Activated CD8-positive, alpha-beta memory T cell treated with anti-CD3 and anti-CD28 coated beads for 1 hour (primary cell): ENCODE data around the gene CTNNA1.

Experiments
- DNase-seq, 2 donors: peaks; one replicate each; pipeline ENCODE4 v3.0.0-alpha.2; 2020; ENCODE audit warnings: low read depth in 1 of 2; ENCODE audit errors: extremely low read depth in 1 of 2

Gene CTNNA1

DNA sequence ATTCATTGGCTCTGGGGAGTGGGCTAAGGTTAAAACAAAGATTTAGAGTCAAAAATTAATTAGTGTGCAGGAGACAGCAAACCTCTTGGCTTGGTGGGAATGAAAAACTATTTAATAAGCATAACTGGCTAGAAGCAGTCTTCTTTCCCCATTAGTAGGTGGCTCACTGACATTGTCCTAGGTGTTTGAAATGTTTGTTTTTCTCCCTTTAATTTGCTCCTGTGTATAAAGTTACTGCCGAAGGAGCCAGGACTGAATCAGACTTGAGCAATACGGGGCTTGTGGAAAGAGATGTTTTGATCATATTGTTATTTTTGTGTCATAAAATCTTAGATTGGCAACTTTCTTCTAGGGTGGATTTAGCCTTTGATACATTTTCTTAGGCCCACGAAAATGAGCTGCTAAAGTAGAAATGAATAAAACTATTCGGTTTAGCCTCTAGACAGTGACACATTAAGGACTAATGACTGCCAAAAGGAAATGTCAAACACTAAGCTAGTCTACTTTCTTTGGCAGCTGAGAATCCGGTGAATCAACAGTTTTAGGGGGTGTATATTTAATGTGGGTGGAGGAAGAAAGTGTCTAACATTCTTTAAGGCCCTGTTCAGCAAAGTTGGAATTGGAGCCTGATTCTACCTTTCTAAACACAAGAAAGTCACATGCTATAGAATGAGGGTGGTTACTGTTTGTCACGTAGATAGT, 91.7 kb downstream of the CTNNA1 start:
- DNase-seq = no peak

DNA sequence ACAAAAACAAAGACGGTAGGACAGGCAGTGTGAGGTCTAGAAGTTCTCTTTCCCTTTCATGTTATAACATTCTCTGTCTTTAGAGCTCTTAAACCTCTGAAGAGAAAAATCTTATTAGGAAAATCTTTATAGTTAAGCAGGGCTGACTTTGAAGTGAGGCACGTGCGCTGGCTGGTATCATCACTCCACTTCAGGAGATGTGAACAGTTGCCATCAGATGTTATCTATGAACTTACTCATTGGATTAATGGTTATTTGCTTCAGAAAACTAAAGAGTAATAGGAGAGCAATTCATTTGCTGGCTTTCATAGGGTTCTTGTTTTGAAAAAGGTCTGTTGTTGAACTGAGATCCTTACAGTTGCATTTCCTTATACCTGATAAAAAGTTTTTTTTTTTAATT, 96.2 kb downstream of the CTNNA1 start:
- no peak for DNase-seq

DNA sequence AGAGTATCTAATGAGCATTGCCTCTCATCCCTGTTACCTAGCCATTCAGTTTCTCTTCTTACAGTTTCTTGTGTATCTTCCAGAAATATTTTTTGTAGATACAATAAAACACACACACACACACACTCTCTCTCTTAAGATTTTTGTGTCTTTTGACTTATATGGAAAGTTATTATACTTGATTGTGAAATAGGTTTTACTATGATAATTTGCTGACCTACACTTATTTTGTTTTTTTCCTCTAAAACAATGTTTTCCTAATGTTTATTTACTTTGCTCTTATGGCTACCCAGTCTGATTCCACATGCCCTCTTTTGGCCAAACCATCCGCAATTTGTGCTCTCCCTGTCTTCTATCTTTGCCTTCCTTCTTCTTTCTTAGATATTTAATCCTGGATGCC, 96.7 kb downstream of the CTNNA1 start:
- no peak for DNase-seq

DNA sequence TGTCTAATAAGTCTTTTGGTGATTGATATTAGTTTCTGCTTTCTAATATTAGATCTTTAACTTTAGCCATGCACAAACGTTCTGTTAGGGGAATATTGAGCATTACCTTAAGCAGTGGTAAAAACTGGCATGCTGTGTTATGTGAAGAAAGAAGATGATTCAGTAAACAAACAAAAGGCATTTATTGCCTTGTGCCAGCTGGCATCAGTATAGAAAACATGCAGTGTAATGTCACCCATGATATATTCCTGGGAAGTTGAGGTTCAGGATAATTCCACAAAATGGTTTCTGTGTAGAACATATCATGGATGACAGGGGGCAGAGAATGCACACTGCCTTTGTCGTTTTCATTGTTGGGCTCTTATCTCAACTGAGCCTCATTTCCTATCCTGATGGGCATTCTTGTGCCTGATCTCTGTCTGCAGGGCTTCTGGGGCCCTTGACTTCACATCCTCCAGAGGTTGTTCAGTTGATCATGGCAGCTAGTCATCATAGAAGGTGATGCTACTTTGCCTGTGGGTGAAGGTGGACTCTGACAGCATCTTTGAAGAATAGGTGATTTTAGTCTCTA, 97.7 kb downstream of the CTNNA1 start:
- no peak for DNase-seq

DNA sequence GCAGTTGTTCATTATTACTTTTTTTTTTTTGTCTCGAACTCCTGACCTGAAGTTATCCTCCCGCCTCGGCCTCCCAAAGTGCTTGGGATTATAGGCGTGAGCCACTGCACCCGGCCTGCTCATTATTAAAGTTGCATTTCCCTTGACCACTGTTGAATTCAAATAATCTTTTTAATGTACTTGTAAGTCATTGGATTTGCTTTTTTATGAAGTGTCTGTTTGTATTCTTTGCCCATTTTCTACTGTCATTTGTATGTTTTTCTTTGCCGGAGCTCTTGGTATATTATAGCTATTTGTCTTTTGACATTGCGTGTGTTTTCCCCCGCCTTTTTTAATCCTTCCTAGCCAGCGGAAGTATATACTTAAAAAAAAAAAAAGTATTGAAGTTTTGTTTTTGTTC, 99.9 kb downstream of the CTNNA1 start:
- no peak for DNase-seq

DNA sequence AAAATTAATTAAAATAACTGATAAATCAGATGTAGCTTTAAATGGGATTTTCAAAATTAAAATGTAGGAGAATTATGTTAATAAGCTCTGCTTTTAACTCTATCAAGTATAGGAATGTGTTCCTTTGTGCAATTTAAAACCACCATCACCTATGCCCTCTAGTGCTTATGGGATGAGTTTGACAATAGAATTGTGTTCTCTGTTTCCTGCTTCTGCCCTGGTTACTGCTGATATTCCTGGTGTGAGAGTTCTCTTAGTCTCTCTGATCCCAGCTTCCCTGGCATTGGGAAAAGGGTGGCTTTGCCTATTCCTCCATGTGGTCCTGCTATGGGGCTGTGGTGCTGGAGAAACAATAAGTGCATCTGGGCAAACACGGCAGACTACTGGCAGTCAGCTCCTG, 113.8 kb downstream of the CTNNA1 start:
- no peak for DNase-seq

DNA sequence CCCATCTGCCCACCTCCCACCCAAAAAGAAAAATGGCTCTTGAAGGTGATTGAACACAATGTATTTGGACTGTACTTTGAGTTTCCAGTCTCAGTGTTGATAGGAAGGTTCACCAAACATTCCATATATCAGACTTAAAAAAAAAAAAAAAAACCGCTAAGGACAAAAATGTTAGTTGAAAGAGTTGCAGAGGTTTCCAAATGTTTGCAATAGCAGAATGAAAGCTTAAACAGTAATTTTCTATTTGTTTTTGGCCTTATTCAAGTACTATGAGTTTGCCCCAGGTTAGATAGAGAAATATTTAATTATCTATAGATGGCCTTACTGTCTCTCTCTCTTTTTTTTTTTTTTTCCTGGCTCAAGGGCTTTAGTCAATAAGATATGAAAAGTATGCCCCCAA, 115.8 kb downstream of the CTNNA1 start:
- DNase-seq = no peak

DNA sequence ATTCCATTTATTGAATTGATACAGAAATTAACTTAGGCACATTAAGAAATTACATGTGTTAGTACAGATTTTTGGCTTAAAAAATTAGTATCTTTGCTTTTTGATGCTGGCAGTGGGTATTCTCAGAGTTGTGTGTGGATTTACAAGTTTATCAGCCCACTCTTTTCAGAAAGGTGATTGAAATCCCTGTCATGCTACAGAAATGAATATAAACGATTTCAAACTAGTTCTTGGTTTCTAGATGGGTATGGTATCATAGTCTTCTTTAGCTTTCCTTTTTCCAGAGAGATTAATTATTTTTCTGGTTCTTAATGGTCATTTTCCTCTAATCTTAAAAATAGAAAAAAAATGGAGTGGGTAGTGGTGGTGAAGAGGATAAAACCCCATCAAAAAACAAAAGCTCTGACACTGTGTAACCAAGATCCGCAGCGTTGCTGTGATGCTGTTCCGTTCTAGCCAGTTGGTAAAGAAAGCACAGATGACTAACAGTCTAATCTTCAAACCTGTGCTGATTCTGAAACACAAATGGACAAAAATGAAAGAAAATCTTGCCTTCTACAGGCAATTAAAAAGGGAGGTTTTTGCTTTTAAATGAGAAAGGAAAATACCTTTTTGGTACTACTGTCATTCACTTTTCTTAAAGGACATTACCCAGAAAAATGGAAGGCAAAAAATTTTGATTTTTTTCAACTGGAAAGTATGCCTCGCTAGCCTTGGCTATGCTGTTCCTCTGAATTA, 116.7 kb downstream of the CTNNA1 start:
- no peak for DNase-seq

DNA sequence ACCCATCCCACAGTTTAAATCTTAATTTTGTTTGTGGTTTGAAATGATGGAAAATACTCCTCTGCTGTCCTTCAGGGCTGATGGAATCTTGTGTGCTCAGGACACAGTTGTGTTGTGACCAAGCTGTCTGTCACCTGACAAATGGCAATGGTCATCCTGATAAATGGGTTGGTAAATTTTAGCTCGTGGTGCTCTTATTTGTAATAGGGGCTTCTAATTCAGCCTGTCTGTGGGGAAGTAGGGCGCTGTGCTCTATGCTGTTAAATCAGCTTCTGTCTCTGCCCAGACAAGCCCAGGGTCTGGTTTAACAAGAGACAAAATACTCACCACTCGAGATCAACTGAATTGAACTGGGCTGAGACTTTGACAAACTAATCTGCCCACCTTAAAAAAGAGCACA, 117.4 kb downstream of the CTNNA1 start:
- no peak for DNase-seq

DNA sequence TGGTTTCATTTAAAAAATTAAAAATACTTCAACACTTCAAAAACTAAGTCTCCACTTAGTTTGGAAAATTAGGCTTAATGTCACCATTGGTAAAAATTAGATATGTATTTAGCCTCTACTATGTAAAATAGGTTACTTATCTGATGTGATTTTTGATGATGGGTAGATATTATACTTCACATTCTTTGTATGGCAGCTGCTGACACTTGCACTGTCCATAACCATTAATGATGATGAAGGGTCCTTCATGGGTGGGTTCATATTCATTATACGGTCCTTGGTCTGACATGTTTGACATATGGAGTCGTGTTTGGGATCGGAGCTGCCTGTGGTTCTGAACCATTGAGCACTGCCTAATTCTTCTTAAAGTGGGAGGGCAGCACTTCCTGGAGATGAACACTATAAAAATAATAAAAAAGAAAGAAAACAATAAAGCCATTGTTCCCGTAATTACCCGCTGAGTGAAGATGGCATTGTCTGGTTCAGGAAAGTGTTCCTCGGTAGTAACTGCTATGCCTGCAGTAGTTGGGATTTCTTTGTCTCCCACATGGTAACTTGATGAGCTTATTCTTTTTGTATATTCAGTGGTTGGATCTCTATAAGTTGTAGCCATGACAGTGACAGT, 119.7 kb downstream of the CTNNA1 start:
- no peak for DNase-seq

DNA sequence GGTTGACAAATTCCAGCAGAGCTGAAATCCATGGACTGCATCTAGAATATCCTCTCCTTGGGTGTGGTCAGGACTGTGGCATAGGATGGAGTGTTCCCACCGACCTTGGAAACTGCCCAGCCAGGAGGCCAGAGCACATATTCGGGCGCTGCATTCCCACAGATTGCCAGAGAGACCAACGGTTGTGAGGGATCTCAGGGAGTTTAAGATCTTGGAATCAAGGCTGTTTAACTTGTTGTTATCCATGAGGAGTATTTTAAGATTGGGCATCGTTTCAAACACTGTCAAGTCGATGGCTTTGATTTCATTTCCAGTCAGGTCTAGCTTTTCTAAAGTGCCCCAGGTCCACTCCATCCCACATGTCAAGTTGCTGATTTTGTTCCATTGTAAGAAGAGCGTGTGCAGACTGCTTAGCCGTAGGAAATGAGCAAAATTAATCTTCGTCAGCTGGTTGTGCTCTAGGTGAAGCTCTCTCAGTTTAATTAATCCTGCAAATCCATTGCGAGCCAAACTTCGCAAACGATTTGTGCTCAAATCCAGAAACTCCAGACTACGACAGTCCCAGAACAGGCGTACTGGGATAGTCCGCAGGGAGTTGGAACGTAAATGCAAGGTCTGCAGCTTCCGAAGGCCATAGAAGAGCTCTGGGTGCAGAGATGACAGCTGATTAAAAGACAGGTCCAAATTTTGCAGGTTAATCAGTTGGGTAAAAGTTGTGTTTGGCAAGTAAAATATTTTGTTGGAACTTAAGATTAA, 120.4 kb downstream of the CTNNA1 start:
- DNase-seq = no peak

DNA sequence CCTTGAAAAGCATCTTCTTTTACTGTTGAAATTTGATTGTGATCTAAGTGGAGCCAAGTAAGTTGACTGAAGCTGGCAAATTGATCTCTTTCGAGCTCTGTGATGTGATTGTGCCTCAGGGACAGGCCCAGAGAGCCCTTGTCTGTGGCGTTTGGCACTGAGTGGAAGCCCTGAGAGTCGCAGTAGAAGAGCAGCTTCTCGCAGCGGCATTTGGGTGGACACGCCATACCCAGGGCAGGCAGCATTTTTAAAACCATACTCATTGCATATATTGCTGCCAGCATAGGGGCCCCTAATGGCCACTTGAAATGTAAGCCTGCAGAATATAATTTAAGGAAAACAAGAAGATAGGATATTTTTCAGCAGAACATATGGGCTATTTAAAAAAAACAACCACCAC, 121.0 kb downstream of the CTNNA1 start:
- DNase-seq = no peak

DNA sequence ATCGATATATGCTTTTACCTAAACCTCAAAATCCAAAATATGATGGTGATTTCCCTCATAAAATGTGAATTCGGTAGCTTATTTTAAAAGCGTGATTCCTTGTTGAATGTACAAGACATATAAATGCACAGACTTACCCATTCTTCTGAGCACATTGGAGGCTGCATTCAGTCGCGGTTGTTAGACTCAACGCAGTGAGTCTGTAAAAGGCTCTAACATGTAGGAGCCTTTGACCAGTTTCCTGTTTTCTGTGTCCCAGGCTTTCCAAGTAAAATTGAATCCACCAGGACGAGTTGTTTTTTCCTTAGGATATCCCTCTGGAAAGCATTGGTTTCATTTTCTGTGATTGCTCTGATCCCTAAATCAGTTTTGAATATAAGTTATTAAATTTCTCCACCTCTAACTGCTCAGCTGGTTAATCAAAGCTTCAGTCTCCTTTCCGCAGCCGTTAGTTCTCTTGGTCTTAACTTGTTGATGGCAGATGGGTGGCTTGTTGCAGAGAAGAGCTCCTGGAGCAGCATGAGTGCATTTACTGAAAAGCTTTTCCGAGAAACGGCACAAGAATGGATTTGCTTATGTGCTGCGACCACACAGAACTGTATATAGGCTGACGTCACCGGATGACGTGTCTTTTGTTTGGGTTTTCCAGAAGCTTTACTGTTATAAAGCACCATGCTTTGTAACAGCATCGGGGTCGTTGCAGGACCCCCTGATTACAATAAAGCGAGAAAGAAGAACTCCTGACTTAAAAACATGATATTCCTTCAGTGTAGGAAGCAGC, 121.7 kb downstream of the CTNNA1 start, which contains the start of gene LRRTM2:
Gene LRRTM2 (minus strand): TSS at position 565 of the 781 bp plus-strand sequence. CDS start 424 bp downstream, at position 141.
- DNase-seq = no peak

DNA sequence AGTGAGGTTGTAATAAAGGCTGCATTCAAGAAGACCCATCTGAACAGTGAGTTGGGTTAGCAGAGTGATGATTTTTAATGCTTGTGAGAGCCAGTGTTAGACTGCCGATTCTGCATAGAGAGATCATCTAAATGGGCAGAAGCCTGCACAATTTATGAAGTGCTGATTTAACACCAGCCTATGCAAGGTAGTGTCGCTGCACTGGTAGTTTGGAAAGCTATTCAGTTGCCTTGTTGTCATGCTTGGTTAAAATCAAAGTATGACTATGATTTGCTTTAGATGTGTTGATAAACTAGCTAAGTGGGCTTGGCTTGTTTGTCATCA, 122.3 kb downstream of the CTNNA1 start:
- no peak for DNase-seq

DNA sequence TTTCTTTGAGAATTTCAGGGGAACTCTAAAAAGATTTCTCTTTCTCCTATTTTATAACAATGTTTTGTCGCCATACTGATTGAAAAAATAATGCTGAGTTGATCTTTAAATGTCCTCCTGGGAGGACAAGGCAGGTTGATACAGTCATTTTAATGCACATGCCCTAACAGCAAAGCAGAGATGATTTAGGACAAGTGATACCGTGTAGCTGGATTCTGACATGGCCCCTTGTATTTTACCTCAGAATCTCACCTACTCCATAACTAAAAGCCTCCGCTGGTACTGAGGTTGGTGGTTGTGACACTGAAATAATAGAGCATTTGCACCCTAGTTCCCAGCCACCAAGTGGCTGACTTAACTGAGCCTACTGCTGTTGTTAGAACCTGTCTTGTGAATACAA, 122.7 kb downstream of the CTNNA1 start:
- no peak for DNase-seq

DNA sequence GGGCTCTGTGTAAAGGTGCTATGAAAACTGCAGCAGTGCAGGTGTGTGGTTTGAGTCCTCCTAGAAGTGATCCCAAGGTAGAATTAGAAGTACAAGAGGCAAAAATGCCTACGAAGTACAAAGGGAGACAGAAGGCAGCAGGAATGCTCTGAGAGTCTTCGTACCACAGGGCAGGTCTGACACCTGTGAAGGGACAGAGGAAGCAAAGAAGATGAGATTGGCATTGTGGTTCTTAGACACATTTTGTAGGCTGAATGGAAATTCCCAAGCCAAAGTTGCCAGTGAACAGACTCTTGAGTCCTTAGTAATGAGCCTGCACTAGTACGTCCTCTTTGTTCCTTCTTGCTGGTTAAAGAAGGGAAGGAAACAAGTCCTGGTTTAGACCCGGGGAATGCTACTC, 123.6 kb downstream of the CTNNA1 start:
- DNase-seq = no peak

DNA sequence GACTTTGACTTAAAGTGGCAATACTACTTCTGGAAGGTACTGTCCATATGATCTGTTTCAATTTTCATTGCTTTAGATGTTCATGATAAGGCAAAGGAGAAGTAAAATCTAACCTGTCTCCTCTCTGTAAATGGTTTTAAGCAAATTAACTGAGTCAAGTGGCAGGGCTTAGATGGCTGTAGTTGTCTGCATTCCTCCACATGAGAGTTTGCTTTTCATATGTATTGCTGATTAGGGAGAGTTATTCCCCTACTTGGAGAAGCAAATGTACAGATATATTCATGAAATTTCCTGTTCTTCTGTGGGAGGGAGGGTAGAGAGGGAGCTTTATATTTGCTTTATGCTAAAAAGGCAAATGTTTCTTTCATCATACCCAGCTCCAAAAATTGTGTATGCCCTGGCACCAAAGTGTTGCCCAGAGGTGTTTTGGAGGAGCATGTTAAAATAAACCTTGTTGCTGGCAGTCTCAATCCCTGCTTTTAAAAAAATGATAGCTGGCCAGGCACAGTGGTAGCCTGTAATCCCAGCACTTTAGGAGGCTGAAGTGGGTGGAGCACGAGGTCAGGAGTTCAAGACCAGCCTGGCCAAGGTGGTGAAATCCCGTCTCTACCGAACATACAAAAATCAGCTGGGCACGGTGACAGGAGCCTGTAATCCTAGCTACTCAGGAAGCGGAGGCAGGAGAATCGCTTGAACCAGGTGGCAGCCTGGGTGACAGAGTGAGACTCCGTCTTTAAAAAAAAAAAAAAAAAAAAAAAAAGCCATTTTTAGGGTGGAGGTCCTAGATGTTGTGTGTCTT, 125.4 kb downstream of the CTNNA1 start:
- no peak for DNase-seq

DNA sequence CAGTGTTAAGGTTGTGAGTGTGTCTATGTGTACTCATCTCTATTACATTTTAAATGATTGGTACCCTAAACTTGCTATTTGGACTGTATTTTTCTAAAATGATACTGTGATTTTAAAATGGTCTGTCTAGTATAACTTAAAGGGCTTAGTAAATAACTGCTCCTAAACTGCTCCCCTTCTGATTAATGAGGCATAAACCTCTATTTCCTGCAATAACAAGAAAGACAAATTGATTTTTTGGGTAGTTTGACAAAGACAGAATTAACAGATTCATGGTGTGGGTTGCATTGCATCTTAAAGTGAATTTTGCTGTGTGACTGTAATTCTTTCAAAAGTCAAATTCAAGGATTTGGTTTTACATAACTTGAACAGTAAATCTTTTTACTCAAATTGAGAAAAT, 130.0 kb downstream of the CTNNA1 start:
- DNase-seq = no peak

DNA sequence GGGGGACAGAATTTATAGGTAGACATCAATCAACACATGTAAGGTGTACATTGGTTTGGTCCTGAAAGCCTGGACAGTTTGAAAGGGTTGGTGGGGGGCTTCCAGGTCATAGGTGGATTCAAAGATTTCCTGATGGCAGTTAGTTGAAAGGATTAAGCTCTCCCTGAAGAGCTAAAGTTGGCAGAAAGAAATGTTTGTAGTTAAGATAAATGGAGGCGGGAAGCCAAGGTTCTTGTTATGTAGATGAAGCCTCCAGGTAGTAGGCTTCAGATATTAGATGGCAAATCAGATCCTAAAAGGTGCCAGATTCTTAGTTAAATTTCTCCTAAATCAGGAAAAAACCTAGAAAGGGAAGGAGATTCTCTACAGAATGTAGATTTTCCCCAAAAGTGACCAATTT, 130.9 kb downstream of the CTNNA1 start:
- no peak for DNase-seq

DNA sequence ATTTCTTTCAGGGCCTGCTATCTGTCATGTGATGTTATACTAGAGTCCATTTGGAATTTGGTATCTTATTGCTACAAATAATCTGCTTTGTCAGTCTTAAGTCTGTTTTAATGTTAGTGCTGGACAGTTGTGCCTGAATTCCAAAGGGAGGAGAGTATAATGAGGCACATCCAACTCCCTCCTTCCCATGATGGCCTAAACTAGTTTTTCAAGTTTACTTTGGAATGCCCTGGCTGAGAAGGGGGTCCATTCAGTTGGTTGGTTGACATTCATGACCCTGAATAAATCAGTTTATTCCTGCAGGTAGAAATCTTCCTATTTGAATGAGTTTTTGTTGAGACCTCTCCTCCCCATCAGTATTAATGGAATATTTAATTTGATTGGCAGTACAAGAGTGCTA, 131.3 kb downstream of the CTNNA1 start:
- DNase-seq = no peak
